H1 (cell line): Measurements from ENCODE around the gene TLR8.
A peak's percentile ranks its signal among the peaks of the same experiment; 100 is the strongest.

Experiments
- CBX5 ChIP-seq: fragments of 300-800, 300-1000 bp; sonication (generic); IDR thresholded peaks from 2 replicates; pipeline ENCODE4 v1.7.1; 2016; ENCODE audit warnings: antibody characterized with exemption, low read length, low read depth
- CEBPB ChIP-seq: IDR thresholded peaks from 2 replicates; pipeline ENCODE4 v1.6.1; 2012; ENCODE audit warnings: low read depth, low read length
- CTCF ChIP-seq, 3 experiments: IDR thresholded peaks; 1 replicate in 2 of 3; 2 replicates in 1 of 3; pipeline versions ENCODE4 v1.5.1 to v1.6.1; 2011; ENCODE audit warnings: low read length in 3 of 3, mild to moderate bottlenecking in 3 of 3, inconsistent platforms in 2 of 3, low read depth in 1 of 3, moderate library complexity in 1 of 3; ENCODE audit not compliant: insufficient read depth in 1 of 3; ENCODE audit errors: control extremely low read depth in 1 of 3
- E2F6 ChIP-seq: IDR thresholded peaks from 2 replicates; pipeline ENCODE4 v1.6.1; 2012; ENCODE audit warnings: inconsistent platforms
- EP300 ChIP-seq, 2 experiments: IDR thresholded peaks; 1 replicate in 1 of 2; 2 replicates in 1 of 2; pipeline ENCODE4 v1.6.1; 2011 to 2012; ENCODE audit warnings: low read depth in 2 of 2, low read length in 2 of 2, mild to moderate bottlenecking in 2 of 2, borderline replicate concordance in 1 of 2, inconsistent platforms in 1 of 2, moderate library complexity in 1 of 2
- POLR2A ChIP-seq, 2 experiments: IDR thresholded peaks; 1 replicate in 1 of 2; 2 replicates in 1 of 2; pipeline ENCODE4 v1.6.1; 2011; ENCODE audit warnings: low read depth in 2 of 2, low read length in 2 of 2, mild to moderate bottlenecking in 2 of 2; ENCODE audit errors: control extremely low read depth in 1 of 2
- RAD21 ChIP-seq, 2 experiments: IDR thresholded peaks in 1 of 2; conservative IDR thresholded peaks in 1 of 2; 2 replicates each; pipeline ENCODE4 v1.6.1; 2011; ENCODE audit warnings: low read depth in 2 of 2, low read length in 2 of 2, improper control_type of control experiment in 1 of 2, inconsistent platforms in 1 of 2, mild to moderate bottlenecking in 1 of 2, moderate library complexity in 1 of 2
- TCF12 ChIP-seq: IDR thresholded peaks from 2 replicates; pipeline ENCODE4 v1.6.1; 2011; ENCODE audit warnings: low read depth, mild to moderate bottlenecking, low read length

- TF ChIP-seq EP300 (IDR thresholded peaks at IDR 0.05; ENCODE audit: borderline replicate concordance in 1 of 2, low read depth in 2 of 2, low read length in 2 of 2) (no peak), POLR2A (IDR thresholded peaks at IDR 0.05; ENCODE audit: control extremely low read depth in 1 of 2, low read depth in 2 of 2, low read length in 2 of 2) (no peak), CEBPB (no peak), CBX5 (no peak), E2F6 (no peak), RAD21 (IDR thresholded peaks at IDR 0.05 in 1 of 2, conservative IDR thresholded peaks at IDR 0.05 in 1 of 2; ENCODE audit: low read depth in 2 of 2, low read length in 2 of 2) (peak; percentile 61 to 67), CTCF (IDR thresholded peaks at IDR 0.05; ENCODE audit: control extremely low read depth in 1 of 3, insufficient read depth in 1 of 3, low read depth in 1 of 3, low read length in 3 of 3) (peak; percentile 59 to 74 (median 73)), TCF12 (no peak)
Measured at GRCh38 chrX:12950851-12951594, 44.6 kb downstream of the TLR8 start.
